Activated naive CD8-positive, alpha-beta T cell treated with anti-CD3 and anti-CD28 coated beads, Interleukin-2, amount 10 ng/mL, durations not matched to agents 7 days and 5 days (primary cell): ENCODE measurements around the gene ATXN1. TPM values are rescaled to one million over a fixed set of nuclear protein-coding genes. Genes with fewer than 3 reads are reported as not detected.

Experiments
- ATAC-seq: fragments of 150-1000 bp; cut with Tn5 transposase; one replicate; pipeline ENCODE4 v1.10.0; 2021; ENCODE audit warnings: low read depth, moderate library complexity
- POLR2A ChIA-PET: fragments of 350-600 bp; sonication (Branson Sonifier 250); formaldehyde crosslinking; loops from one replicate; lab custom pipeline; 2021; ENCODE audit warnings: antibody characterized with exemption; lab: Charles Lee
- DNase-seq: peaks from one replicate; pipeline ENCODE4 v3.0.0; 2021
- H3K27ac Mint-ChIP-seq: one replicate; pipeline ENCODE4 v1.8.0; 2022; ENCODE audit warnings: mild to moderate bottlenecking, mixed read lengths
- H3K27me3 Mint-ChIP-seq: one replicate; pipeline ENCODE4 v1.8.0; 2022; ENCODE audit warnings: mild to moderate bottlenecking, moderate library complexity, mixed read lengths
- H3K36me3 Mint-ChIP-seq: one replicate; pipeline ENCODE4 v1.8.0; 2021; ENCODE audit warnings: mild to moderate bottlenecking, mixed read lengths
- H3K4me1 Mint-ChIP-seq: one replicate; pipeline ENCODE4 v1.8.0; 2021; ENCODE audit warnings: mixed read lengths
- H3K4me3 Mint-ChIP-seq: one replicate; pipeline ENCODE4 v1.8.0; 2022; ENCODE audit warnings: mild to moderate bottlenecking, moderate library complexity, mixed read lengths
- H3K9me3 Mint-ChIP-seq: one replicate; pipeline ENCODE4 v1.8.0; 2021; ENCODE audit warnings: mixed read lengths
- total RNA-seq, 2 experiments: library from RNA; stranded (reverse); gene quantifications; one replicate each; pipeline ENCODE4 v1.2.3, GENCODE V29; 2021

ATXN1 gene
- total RNA-seq, 2 experiments from 2014 or later: 63.6 to 67.2 TPM

DNA sequence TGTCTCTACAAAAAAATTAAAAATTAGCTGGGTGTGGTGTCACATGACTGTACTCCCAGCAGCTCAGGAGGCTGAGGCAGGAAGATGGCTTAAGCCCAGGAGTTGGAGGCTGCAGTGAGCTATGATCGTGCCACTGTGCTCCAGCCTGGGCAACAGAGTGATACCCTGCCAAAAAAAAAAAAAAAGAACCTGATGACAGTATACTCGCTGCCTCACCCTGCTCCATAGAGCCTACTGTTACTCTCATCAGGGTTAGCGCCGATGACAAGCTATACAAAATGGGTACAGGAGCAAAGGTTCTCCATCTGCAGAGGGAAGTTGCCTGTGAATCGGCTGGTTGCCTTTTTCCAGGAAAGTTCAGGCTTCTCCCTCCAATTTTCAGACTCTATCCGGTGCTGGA, 469.5 kb downstream of the ATXN1 start:
- Mint-ChIP-seq H3K27ac (no peak overlapping the region), H3K27me3 (no peaks in the 10 kb centered on the region), H3K36me3 (peaks cover 7% of the 10 kb centered on the region), H3K9me3 (no peaks in the 10 kb centered on the region), H3K4me3 (no peak overlapping the region), H3K4me1 (no peaks in the 10 kb centered on the region)
- no peak for ATAC-seq
- POLR2A ChIA-PET: interaction anchor here (1.0 kb wide), 1 partner anchor 28 kb away, joined by 4 read pairs; no protein-coding TSS in a partner anchor
- no peak for DNase-seq

DNA sequence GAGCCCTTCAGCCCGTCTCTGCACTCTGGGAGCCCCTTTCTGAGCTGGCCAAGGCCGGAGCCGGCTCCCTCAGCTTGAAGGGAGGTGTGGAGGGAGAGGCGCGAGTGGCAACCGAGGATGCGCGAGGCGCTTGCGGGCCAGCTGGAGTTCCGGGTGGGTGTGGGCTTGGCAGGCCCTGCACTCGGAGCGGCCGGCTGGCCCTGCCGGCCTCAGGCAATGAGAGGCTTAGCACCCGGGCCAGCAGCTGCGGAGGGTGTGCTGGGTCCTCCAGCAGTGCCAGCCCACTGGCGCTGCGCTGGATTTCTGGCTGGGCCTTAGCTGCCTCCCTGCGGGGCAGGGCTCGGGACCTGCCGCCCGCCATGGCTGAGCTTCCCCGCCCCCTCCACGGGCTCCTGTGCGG, 473.1 kb downstream of the ATXN1 start:
- ATAC-seq: no peak
- Mint-ChIP-seq H3K27me3 (no peaks in the 10 kb centered on the region), H3K4me3 (no peak overlapping the region), H3K9me3 (no peaks in the 10 kb centered on the region), H3K36me3 (peaks cover 3% of the 10 kb centered on the region), H3K4me1 (no peaks in the 10 kb centered on the region), H3K27ac (no peak overlapping the region)
- DNase-seq: no peak
- POLR2A ChIA-PET: no interaction called here

DNA sequence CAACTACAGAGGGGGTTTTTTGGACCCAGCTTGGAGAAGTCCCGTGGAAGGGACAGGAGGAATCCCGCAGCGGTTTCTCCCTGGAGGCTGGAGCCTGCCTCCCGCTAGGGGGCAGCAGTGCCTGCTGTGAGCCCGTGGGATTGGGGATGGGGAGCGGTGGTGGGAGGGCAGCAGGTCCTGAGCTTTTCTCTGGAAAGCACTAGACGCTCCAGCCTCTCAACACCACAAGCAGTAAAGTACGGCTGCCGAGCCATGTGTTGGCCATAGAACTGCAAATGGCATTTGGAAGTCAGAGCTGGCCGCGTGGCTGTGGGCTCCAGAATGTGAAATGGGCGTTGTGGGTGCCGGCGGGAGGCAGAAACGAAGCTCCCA, 475.1 kb downstream of the ATXN1 start:
- peaks cover 3% of the 10 kb centered on the region for H3K36me3 Mint-ChIP-seq
- DNase-seq (no peak), ATAC-seq (no peak)
- H3K27me3 Mint-ChIP-seq: no peaks in the 10 kb centered on the region
- no peaks in the 10 kb centered on the region for H3K9me3 Mint-ChIP-seq
- no peak overlapping the region for H3K4me3 Mint-ChIP-seq
- H3K4me1 Mint-ChIP-seq: no peaks in the 10 kb centered on the region
- POLR2A ChIA-PET: no interaction called here
- H3K27ac Mint-ChIP-seq: no peak overlapping the region

DNA sequence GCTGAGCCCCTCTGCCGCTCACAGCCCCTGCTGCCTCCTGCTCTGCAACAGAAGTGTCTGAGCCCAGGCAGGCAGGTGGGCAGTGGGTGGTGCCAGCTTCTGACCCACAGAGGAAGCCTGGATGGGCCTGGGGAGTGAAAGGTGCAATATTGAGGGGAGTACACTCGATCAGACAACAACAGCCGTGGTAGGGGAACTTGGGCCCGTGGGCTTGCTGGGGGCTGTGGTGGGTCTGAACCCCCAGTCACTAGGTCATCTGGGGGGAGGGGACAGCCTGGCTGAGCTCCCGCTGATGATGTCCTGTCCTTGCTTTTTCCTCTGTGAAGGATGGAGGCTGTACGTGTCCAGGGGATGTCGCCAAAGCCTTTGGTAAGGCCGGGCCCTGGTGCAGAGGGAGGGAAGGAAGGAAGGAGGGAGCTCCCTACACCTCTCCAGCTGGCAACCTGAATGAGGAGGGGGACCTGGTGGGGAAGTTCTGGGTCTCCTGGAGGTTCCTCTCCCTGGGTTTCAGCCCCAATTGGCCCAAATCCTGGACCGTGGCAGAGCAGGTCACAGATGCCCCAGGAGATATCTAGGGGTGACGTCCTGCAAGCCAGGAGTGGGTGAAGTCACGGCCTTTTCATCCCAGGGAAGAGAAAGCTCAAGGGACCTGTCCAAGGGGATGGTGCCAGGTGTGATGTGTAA, 475.7 kb downstream of the ATXN1 start:
- Mint-ChIP-seq H3K27me3 (no peaks in the 10 kb centered on the region), H3K27ac (no peak overlapping the region), H3K4me3 (no peak overlapping the region), H3K9me3 (no peaks in the 10 kb centered on the region), H3K4me1 (no peaks in the 10 kb centered on the region), H3K36me3 (peaks cover 3% of the 10 kb centered on the region)
- DNase-seq: no peak
- POLR2A ChIA-PET: no interaction called here
- ATAC-seq: no peak

DNA sequence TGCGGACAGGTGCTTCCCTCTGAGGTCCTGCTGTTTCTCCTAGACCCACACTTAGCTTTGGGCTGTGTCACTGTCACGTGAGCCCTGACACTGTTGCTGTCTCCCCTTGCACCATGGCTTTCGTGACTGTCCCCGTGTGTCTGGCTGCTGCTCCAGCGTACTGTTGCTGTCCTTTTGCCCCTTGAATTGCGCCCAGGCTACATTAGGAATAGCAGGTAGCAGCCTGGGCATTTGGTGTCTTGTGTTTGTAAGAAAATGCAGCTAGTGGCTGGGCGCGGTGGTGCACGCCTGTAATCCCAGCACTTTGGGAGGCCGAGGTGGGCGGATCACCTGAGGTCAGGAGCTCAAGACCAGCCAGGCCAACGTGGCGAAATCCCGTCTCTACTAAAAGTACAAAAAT, 476.8 kb downstream of the ATXN1 start:
- Mint-ChIP-seq H3K4me3 (no peak overlapping the region), H3K36me3 (peaks cover under 1% of the 10 kb centered on the region), H3K27me3 (no peaks in the 10 kb centered on the region), H3K9me3 (no peaks in the 10 kb centered on the region), H3K4me1 (no peaks in the 10 kb centered on the region), H3K27ac (no peak overlapping the region)
- POLR2A ChIA-PET: no interaction called here
- DNase-seq (no peak), ATAC-seq (no peak)

DNA sequence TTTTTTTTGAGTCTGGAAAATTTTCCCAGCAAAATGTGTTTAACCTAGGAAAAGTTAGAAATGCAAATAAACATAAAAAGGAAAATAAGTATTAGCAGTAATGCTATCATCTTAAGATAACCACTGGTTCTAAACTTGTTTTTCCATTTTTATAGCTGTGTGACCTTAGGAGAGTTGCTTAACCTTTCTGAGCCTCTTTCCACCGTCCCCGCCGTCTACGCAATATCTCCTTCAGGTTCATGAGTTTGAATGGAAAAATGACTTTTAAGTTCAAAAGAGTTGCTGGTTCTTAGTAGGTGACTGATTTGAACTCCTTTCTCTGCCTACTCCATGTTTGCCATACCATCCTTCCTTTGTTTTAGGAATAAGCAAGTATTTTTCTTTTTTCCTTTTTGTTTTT, 478.9 kb downstream of the ATXN1 start:
- Mint-ChIP-seq H3K9me3 (no peaks in the 10 kb centered on the region), H3K27ac (no peak overlapping the region), H3K36me3 (peaks cover 9% of the 10 kb centered on the region), H3K4me1 (peaks cover 2% of the 10 kb centered on the region), H3K4me3 (no peak overlapping the region), H3K27me3 (no peaks in the 10 kb centered on the region)
- no peak for ATAC-seq
- POLR2A ChIA-PET: no interaction called here
- no peak for DNase-seq

DNA sequence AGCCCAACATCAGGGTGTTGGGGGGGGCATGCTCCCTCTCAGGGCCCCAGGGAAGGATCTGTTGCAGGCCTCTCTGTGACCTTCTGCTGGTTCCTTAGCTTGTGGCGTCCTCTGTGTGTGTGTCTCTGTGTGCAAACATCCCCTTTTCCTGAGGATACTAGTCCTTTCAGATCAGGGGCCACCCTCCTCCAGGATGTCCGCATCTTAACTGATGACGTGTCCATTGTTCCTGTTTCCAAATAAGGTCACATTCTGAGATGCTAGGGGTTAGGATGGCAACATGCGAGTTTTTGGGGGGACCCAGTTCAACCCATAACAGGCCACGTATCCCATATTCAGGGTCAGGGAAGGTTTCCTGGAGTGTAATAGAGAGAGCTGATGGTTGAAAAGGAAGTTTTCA, 482.0 kb downstream of the ATXN1 start:
- H3K27ac Mint-ChIP-seq: no peak overlapping the region
- no peak overlapping the region for H3K4me3 Mint-ChIP-seq

DNA sequence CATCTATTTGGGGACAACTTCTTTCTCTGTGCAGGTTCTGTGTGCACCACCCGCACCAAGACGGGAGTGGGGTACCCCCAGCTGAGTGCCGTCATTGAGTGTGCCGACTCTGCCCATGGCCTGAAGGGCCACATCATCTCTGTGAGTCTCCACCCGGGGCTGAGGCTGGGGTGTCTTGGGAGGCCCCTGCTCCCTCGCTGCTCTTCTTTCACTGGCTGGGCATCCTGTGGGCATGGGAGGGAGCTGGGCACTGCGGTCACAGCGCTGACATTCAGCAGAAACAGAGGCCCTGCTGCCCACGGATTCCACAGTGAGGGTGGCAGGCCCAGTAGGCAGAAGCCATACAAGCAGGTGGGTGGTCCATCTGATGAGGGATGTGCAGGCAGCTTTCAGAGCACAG, 482.5 kb downstream of the ATXN1 start:
- Mint-ChIP-seq H3K27ac (no peak overlapping the region), H3K36me3 (peaks cover 27% of the 10 kb centered on the region), H3K4me1 (peaks cover 2% of the 10 kb centered on the region), H3K4me3 (no peak overlapping the region), H3K9me3 (no peaks in the 10 kb centered on the region), H3K27me3 (no peaks in the 10 kb centered on the region)
- DNase-seq (no peak), ATAC-seq (no peak)
- POLR2A ChIA-PET: no interaction called here

More for the DNA sequence above, 482.0 kb downstream of the ATXN1 start:
- Mint-ChIP-seq H3K27me3 (no peaks in the 10 kb centered on the region), H3K36me3 (peaks cover 23% of the 10 kb centered on the region), H3K9me3 (no peaks in the 10 kb centered on the region), H3K4me1 (peaks cover 2% of the 10 kb centered on the region)
- DNase-seq (no peak), ATAC-seq (no peak)
- POLR2A ChIA-PET: no interaction called here

DNA sequence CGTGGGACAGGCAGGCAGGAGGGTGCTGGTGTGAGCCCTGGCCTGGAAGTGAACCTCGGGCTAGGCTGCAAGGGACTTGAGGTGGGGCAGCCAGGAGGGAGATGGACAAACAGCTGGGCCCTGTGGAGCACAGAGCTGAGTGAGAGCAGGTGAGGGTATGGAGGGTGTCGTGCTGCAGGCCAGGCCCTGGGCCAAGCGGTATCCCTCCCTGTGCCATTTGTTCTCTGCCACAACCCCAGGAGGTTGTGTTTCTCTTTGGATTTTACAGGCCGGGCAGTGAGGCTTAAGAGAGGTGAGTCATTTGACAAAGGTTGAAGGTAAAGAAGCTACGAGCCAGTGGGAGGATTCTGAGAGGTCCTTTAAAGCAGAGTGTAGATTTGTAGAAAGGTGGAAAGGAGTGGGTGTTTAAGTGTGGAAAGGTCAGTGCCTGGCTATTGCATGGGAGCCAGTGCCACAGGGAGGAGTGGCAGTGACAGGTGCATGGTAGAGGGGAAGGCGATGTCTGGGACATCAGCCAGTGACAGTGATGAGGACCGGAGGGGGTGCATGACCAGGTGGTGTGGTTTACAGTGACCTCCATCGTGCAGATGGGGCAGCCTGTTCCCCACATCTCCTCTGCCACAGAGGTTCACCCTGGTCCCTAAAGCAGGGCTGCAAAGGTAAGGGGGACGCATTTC, 483.1 kb downstream of the ATXN1 start:
- DNase-seq (no peak), ATAC-seq (no peak)
- H3K27me3 Mint-ChIP-seq: no peaks in the 10 kb centered on the region
- no peaks in the 10 kb centered on the region for H3K9me3 Mint-ChIP-seq
- peaks cover 27% of the 10 kb centered on the region for H3K36me3 Mint-ChIP-seq
- no peak overlapping the region for H3K27ac Mint-ChIP-seq
- POLR2A ChIA-PET: no interaction called here
- peaks cover 6% of the 10 kb centered on the region for H3K4me1 Mint-ChIP-seq
- H3K4me3 Mint-ChIP-seq: no peak overlapping the region

DNA sequence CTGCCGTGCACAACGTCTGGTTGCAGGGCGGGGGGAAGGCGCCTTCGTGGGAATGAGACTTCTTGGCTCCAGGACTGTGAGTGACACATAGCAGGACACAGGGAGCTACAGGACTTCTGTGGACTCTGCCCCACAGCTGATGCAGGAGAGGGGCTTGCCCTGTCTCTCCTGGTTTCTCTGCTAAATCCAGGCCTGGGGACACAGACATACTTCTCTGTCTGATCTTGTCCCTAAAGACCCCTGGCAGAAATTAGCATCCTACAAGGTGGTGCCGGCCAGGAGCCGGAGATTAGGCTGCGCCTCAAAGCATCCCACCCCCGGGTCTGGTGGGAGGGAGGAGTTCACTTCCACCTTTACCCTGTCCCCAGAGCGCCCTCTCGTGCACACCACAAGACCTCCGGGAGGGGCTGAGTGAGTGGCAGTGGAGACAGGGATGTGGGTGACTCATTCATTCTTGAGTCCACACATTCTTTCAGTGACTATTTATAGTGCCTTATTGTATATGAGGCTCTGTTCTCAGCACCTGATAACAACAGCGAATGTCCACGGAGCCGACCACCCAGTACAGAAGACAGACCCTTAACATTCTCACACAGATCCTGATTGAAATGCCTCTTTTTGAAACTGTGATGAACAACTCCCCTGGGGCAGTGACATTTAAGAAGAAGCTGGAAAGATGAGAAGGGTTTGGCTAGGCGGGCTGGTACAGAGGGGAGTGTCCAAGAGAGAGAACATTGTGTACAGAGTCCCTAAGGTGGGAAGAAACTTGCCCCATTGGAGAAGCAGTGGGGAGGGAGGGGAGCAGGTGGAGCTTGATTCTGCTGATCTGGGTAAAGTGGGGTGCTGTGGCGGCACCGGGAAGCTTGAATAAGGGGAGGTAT, 483.9 kb downstream of the ATXN1 start:
- peak; percentile 40 for ATAC-seq
- no peak overlapping the region for H3K4me3 Mint-ChIP-seq
- H3K27me3 Mint-ChIP-seq: no peaks in the 10 kb centered on the region
- no peak for DNase-seq
- H3K36me3 Mint-ChIP-seq: peaks cover 27% of the 10 kb centered on the region
- no peaks in the 10 kb centered on the region for H3K9me3 Mint-ChIP-seq
- H3K27ac Mint-ChIP-seq: no peak overlapping the region
- peaks cover 12% of the 10 kb centered on the region for H3K4me1 Mint-ChIP-seq
- POLR2A ChIA-PET: no interaction called here

DNA sequence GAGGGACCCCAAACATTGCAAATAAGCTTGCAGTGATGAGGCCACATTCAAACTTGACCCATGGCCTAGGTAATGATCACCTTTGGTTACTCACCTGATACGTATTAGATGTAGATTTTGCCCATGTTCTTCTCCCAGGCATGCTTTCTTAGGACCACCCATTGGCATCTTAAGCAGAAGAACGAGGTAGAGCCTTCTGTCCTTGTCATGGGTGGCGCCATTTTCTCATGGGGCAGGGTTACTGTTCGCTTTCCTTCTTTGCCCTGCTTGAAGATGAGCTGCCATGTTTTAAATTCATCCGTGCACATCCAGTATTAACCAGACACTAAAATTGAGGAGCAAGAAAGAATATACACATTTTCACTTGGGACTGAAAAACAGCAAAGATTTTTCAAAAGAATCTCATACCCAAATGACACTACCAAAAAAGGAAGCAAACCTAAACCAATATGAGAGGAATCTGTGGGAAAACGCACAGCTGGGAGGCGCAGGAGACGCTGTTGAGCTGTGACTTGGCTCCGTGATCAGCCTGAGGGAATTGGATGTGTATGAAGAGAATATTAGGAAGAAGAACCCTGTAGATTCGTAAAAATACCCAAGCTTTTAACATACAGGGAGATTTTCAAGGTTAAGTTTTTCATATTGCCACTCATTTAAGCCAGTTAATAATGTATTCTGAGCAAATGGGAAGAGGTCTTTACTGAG, 486.2 kb downstream of the ATXN1 start:
- H3K27me3 Mint-ChIP-seq: no peaks in the 10 kb centered on the region
- peaks cover 12% of the 10 kb centered on the region for H3K4me1 Mint-ChIP-seq
- no peaks in the 10 kb centered on the region for H3K9me3 Mint-ChIP-seq
- POLR2A ChIA-PET: no interaction called here
- H3K4me3 Mint-ChIP-seq: no peak overlapping the region
- H3K27ac Mint-ChIP-seq: no peak overlapping the region
- ATAC-seq (no peak), DNase-seq (no peak)
- H3K36me3 Mint-ChIP-seq: peaks cover 27% of the 10 kb centered on the region

DNA sequence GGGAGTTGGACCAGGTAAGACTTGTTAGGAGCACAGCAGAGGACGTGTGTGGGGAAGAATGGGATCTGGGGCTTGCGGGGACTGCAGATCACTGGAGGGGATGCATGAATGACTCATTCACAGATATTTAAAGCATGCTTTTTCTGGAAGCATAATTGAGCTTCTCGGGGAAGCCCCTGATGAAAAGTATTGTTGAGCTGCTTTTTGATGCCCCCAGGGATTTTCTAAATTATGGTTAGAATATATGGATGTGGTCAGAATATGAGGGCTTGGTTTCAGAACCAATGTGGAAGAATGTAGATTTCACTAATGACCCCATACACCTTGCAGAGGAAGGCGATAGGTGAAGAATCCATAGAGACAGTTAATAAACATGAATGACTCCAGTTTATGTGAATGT, 486.8 kb downstream of the ATXN1 start:
- Mint-ChIP-seq H3K36me3 (peaks cover 27% of the 10 kb centered on the region), H3K4me1 (peaks cover 12% of the 10 kb centered on the region), H3K9me3 (no peaks in the 10 kb centered on the region), H3K27ac (no peak overlapping the region), H3K4me3 (no peak overlapping the region), H3K27me3 (no peaks in the 10 kb centered on the region)
- ATAC-seq (no peak), DNase-seq (no peak)
- POLR2A ChIA-PET: interaction anchor here (1.6 kb wide), 1 partner anchor 37 kb away, joined by 6 read pairs; the partner anchor contains the start of gene GMPR

DNA sequence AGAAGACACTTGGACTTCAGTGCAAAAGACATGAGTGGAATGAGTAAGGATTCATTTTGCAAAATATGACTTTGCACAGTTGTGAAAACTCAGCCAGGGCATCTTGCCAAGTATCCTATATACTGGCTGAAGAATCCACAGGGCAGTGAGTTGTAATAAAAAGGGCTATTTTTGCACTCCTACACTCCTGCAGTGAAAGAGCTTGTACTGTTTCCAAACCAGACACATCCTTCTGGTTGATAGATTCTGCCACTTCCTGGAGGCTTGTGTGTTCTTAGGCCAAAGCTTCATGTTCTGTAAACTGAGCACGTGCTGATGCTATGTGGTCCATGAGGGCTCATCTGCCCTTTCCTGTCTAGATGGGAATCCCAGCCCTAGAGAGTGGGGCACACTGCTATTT, 488.0 kb downstream of the ATXN1 start:
- Mint-ChIP-seq H3K27me3 (no peaks in the 10 kb centered on the region), H3K4me3 (no peak overlapping the region), H3K9me3 (no peaks in the 10 kb centered on the region), H3K4me1 (peaks cover 12% of the 10 kb centered on the region), H3K27ac (peak overlapping the region; percentile 18), H3K36me3 (peaks cover 19% of the 10 kb centered on the region)
- POLR2A ChIA-PET: interaction anchor here (0.7 to 1.6 kb wide), 3 partner anchors 35 to 320 kb away, joined by 3 to 6 read pairs (median 4); partner anchors contain the start of gene GMPR
- DNase-seq (no peak), ATAC-seq (peak; percentile 66)
